Endometrium (tissue), 2 donors: ENCODE measurements around the gene EIF5B.

Source experiments
- FAIRE-seq: peaks from 2 replicates; lab custom pipeline; 2012; peaks lifted over from hg19 to GRCh38; lab: Jason Lieb, UNC
- donor health status: control.
- donor health status: control.

EIF5B gene

GRCh38 chr2:99417396-99417795, 80.2 kb downstream of the EIF5B start:
- no peak for FAIRE-seq

- no peak for FAIRE-seq
Measured at GRCh38 chr2:99420031-99420430, 82.8 kb downstream of the EIF5B start.

GRCh38 chr2:99420751-99421299, 83.6 kb downstream of the EIF5B start:
- FAIRE-seq: no peak

GRCh38 chr2:99421469-99421868, 84.3 kb downstream of the EIF5B start:
- FAIRE-seq: no peak

GRCh38 chr2:99422599-99422998, 85.4 kb downstream of the EIF5B start:
- FAIRE-seq: no peak

GRCh38 chr2:99424371-99424770, 87.2 kb downstream of the EIF5B start:
- no peak for FAIRE-seq

- no peak for FAIRE-seq
Measured at GRCh38 chr2:99425022-99425421, 87.8 kb downstream of the EIF5B start.

- no peak for FAIRE-seq
Measured at GRCh38 chr2:99430614-99431291, 93.6 kb downstream of the EIF5B start.

- no peak for FAIRE-seq
Measured at GRCh38 chr2:99431587-99432275, 94.5 kb downstream of the EIF5B start.

GRCh38 chr2:99433340-99433739, 96.2 kb downstream of the EIF5B start:
- no peak for FAIRE-seq

GRCh38 chr2:99436874-99437273, 99.7 kb downstream of the EIF5B start:
- no peak for FAIRE-seq

GRCh38 chr2:99439971-99440505, 102.8 kb downstream of the EIF5B start:
- no peak for FAIRE-seq

- no peak for FAIRE-seq
Measured at GRCh38 chr2:99442837-99443236, 105.6 kb downstream of the EIF5B start.

- no peak for FAIRE-seq
Measured at GRCh38 chr2:99444222-99444621, 107.0 kb downstream of the EIF5B start.

- no peak for FAIRE-seq
Measured at GRCh38 chr2:99445065-99445464, 107.9 kb downstream of the EIF5B start.

GRCh38 chr2:99448556-99448955, 111.4 kb downstream of the EIF5B start:
- FAIRE-seq: no peak

- no peak for FAIRE-seq
Measured at GRCh38 chr2:99450199-99450598, 113.0 kb downstream of the EIF5B start.
